HG02588 (cell line): Measurements from ENCODE around the gene NAT16.
"Not testable (repeated sequence)": the region's sequence is repeated elsewhere in the genome, so short reads cannot be mapped to it uniquely, and the experiment has no call there.

Experiments used
- ATAC-seq: cut with Tn5 transposase; IDR thresholded peaks from one replicate; pipeline ENCODE4 v1.9.1; 2021; ENCODE audit warnings: mild to moderate bottlenecking, moderate library complexity; ENCODE audit not compliant: unreplicated experiment

The NAT16 gene

DNA sequence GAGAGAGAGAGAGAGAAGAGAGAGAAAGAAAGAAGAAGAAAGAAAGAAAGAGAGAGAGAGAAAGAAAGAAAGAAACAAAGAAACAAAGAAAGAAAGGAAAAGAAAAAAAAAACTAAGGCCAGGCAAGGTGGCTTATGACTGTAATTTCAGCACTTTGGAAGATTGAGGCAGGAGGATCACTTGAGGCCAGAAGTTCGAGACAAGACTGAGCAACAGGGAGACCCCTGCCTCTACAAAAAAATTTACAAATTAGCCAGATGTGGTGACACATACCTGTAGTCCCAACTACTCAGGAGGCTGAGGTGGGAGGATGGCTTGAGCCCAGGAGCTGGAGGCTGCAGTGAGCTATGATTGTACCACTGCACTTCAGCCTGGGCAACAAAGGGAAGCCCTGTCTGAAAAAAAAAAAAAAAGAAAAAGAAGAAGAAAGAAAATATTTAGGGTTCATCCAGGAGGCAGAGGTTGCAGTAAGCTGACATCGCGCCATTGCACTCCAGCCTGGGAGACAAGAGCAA is 50.4 kb downstream of the NAT16 start:
- ATAC-seq, result no peak

DNA sequence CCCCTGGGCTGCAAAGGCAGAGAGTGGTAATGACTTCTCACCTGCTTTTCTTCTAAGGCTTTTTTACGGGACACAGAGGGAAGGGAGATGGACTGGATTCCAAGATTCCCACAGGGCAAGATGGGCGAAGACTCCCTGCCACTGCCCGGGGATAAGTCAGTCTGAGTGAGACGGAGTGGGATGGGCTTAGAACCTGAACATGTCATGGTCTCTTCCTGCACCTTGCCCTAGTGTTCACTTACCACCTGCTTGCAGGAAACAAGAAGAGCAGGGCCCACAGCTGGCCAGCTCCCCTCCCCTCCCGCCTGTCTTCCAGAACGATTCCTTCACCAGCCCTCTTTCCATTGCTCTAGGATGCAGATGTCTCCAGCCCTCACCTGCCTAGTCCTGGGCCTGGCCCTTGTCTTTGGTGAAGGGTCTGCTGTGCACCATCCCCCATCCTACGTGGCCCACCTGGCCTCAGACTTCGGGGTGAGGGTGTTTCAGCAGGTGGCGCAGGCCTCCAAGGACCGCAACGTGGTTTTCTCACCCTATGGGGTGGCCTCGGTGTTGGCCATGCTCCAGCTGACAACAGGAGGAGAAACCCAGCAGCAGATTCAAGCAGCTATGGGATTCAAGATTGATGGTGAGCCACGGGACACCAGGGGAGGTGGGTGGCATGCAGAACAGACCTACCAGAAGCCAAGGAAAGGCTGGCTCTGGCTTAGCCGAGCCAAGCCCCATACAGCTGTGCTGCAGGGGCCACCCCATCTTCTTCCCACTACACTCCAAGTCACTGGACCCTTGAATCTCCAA is 51.9 kb downstream of the NAT16 start:
- no peak for ATAC-seq

GRCh38 chr7:101127460-101128039 is 52.5 kb downstream of the NAT16 start:
- no peak for ATAC-seq

GRCh38 chr7:101126651-101127459 is 53.2 kb downstream of the NAT16 start, which contains the start of gene SERPINE1:
Gene SERPINE1 (plus strand): TSS chr7:101127104. CDS start chr7:101128394, 1,290 bp downstream.
- peak; percentile 49 for ATAC-seq

DNA sequence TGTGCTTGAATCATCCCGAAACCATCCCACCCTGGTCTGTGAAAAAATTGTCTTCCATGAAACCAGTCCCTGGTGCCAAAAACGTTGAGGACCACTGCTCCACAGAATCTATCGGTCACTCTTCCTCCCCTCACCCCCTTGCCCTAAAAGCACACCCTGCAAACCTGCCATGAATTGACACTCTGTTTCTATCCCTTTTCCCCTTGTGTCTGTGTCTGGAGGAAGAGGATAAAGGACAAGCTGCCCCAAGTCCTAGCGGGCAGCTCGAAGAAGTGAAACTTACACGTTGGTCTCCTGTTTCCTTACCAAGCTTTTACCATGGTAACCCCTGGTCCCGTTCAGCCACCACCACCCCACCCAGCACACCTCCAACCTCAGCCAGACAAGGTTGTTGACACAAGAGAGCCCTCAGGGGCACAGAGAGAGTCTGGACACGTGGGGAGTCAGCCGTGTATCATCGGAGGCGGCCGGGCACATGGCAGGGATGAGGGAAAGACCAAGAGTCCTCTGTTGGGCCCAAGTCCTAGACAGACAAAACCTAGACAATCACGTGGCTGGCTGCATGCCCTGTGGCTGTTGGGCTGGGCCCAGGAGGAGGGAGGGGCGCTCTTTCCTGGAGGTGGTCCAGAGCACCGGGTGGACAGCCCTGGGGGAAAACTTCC is 54.0 kb downstream of the NAT16 start:
- ATAC-seq, result peak; percentile 58

- ATAC-seq, result no peak
Measured at GRCh38 chr7:101124376-101125056, 55.6 kb downstream of the NAT16 start.

DNA sequence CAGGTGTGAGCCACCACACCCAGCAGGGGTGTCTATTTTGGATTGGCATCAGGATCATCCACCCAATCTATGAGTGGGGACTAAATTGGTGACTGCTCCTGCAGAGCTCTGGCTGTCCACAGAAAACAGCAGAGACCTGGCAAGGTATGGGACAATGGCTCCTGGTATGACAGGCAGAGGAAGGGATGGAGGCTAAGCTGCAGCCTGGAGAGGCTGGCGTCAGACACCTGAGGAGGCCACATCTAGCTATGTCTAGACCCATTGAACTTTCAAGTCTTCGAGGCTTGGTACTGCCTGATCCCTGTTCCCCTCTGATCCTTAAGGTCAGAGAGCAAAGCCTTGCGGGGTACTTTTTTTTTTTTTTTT is 56.4 kb downstream of the NAT16 start:
- ATAC-seq, result no peak

DNA sequence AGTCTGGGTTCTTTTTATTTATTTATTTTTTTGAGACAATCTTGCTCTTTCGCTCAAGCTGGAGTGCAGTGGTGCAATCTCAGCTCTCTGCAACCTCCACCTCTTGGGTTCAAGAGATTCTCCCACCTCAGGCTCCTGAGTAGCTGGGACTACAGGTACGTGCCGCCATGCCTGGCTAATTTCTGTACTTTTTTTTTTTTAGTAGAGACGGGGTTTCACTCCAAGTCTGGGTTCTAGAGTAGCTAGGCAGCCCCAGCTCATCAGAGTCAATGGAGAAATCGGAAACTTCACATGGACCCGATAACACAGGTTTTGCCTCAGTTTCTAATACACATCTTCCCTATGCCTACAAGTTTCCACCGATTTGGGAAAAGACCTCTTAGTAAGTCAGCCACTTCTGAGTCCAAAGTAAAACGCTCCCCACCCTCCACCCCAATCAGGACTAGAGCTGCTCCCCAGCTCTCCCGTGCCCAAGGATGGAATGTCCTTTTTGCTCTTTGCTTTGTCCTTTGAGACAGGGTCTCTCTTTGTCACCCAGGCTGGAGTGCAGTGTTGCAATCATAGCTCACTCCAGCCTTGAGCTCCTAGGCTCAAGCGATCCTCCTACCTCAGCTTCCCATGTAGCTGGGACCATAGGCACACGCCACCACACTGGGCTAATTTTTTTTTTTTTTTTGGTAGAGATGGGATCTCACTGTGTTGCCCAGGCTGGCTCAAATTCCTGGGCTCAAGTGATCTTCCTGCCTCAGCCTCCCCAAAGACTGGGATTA is 57.0 kb downstream of the NAT16 start:
- ATAC-seq, result no peak

GRCh38 chr7:101121991-101122932 is 57.8 kb downstream of the NAT16 start:
- no peak for ATAC-seq

DNA sequence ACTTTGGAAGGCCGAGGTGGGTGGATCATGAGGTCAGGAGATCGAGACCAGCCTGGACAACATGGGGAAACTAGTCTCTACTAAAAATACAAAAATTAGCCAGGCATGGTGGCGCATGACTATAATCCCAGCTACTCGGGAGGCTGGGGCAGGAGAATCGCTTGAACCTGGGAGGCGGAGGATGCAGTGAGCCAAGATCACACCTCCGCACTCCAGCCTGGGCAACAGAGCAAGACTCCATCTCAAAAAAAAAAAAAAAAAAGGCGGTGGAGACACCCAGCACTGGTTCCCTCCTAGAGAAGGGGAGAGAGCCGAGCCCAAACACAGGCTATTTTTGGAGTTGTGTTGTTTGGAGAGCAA is 58.5 kb downstream of the NAT16 start:
- ATAC-seq, result not testable (repeated sequence)
